ENCODE results near the gene ATP2A3.

GRCh38 chr17:3911271-3912053 lies 52.8 kb downstream of the ATP2A3 start:
- no peak for TF ChIP-seq EZH2 (IDR thresholded peaks at IDR 0.05; ENCODE audit: borderline replicate concordance, low read length)
- TF ChIP-seq CTCF (IDR thresholded peaks at IDR 0.05; ENCODE audit: low read length), result no peak

Data from OCI-LY1 (cell line).